IMR-90 (cell line): Measurements from ENCODE around the gene DOCK7. TPM values are rescaled to one million over a fixed set of nuclear protein-coding genes. Genes with fewer than 3 reads are reported as not detected.

Source experiments
- ATAC-seq: fragments of 200-7000 bp; cut with Tn5 transposase; 2 replicates; pipeline ENCODE4 v1.9.1; 2020; ENCODE audit warnings: low read depth, mild to moderate bottlenecking, moderate library complexity
- BruUV-seq: library from RNA; stranded (reverse); fragments of 400-500 nt; replicated peaks from 2 replicates; lab custom pipeline; 2021; lab: Mats Ljungman, UMichigan
- CTCF ChIA-PET: fragments of 300-600 bp; formaldehyde crosslinking; extraction: SDS; loops from one replicate; lab custom pipeline; 2021; ENCODE audit warnings: antibody characterized with exemption; lab: Yijun Ruan, JAX
- POLR2A ChIA-PET: fragments of 300-600 bp; sonication (Branson Sonifier 250); formaldehyde crosslinking; loops from one replicate; lab custom pipeline; 2022; ENCODE audit warnings: antibody characterized with exemption; ENCODE audit not compliant: unreplicated experiment; lab: Charles Lee
- DNase-seq: peaks from one replicate; pipeline ENCODE4 v3.0.0; 2013
- H2AFZ ChIP-seq: replicated peaks from 2 replicates; pipeline ENCODE3; 2013; ENCODE audit warnings: low read length, mild to moderate bottlenecking; ENCODE audit not compliant: poor library complexity
- H2AK5ac ChIP-seq: 2 replicates; pipeline ENCODE4 v1.6.1; 2013; ENCODE audit warnings: low read depth, low read length, inconsistent platforms
- H2AK9ac ChIP-seq: replicated peaks from 2 replicates; pipeline ENCODE3; 2013; ENCODE audit warnings: mild to moderate bottlenecking, low read depth, low read length, moderate library complexity; ENCODE audit not compliant: poor library complexity
- H2BK120ac ChIP-seq: 2 replicates; pipeline ENCODE4 v1.6.1; 2013; ENCODE audit warnings: low read depth, low read length, inconsistent platforms
- H2BK15ac ChIP-seq: 3 replicates; pipeline ENCODE4 v1.6.1; 2013; ENCODE audit warnings: low read depth, low read length, inconsistent platforms
- H2BK20ac ChIP-seq: 2 replicates; pipeline ENCODE4 v1.6.1; 2013; ENCODE audit warnings: low read depth, mild to moderate bottlenecking, inconsistent platforms, low read length, moderate library complexity
- H2BK5ac ChIP-seq: 2 replicates; pipeline ENCODE4 v1.6.1; 2013; ENCODE audit warnings: mild to moderate bottlenecking, low read depth, low read length, inconsistent platforms; ENCODE audit not compliant: poor library complexity, severe bottlenecking
- H3K14ac ChIP-seq: replicated peaks from 2 replicates; pipeline ENCODE4 v1.6.1; 2013; ENCODE audit warnings: low read depth, low read length, inconsistent platforms
- H3K18ac ChIP-seq: 2 replicates; pipeline ENCODE4 v1.6.1; 2013; ENCODE audit warnings: low read depth, low read length, control low read depth
- H3K23ac ChIP-seq: 2 replicates; pipeline ENCODE4 v1.6.1; 2013; ENCODE audit warnings: low read depth, low read length, inconsistent platforms
- H3K27ac ChIP-seq: 2 replicates; pipeline ENCODE4 v1.5.1; 2013; ENCODE audit warnings: mild to moderate bottlenecking, control low read depth, low read length; ENCODE audit not compliant: insufficient read depth
- H3K27me3 ChIP-seq: 2 replicates; pipeline ENCODE4 v1.6.1; 2013; ENCODE audit warnings: low read length; ENCODE audit not compliant: control insufficient read depth, insufficient read depth
- H3K36me3 ChIP-seq: 2 replicates; pipeline ENCODE4 v1.6.1; 2013; ENCODE audit warnings: low read length, mixed read lengths; ENCODE audit not compliant: control insufficient read depth, insufficient read depth
- H3K4ac ChIP-seq: 2 replicates; pipeline ENCODE4 v1.6.1; 2013; ENCODE audit warnings: low read depth, low read length, inconsistent platforms
- H3K4me1 ChIP-seq: 2 replicates; pipeline ENCODE4 v1.6.1; 2013; ENCODE audit warnings: low read length, mixed read lengths; ENCODE audit not compliant: control insufficient read depth, insufficient read depth
- H3K4me2 ChIP-seq: 2 replicates; pipeline ENCODE4 v1.6.1; 2013; ENCODE audit warnings: low read depth, mild to moderate bottlenecking, control low read depth, low read length, moderate library complexity
- H3K4me3 ChIP-seq: 2 replicates; pipeline ENCODE4 v1.5.1; 2013; ENCODE audit warnings: low read depth, mild to moderate bottlenecking, control low read depth, low read length, moderate library complexity; ENCODE audit not compliant: insufficient read depth
- H3K56ac ChIP-seq: 2 replicates; pipeline ENCODE4 v1.6.1; 2013; ENCODE audit warnings: low read length, inconsistent platforms; ENCODE audit not compliant: insufficient read depth; ENCODE audit errors: extremely low read depth
- H3K79me1 ChIP-seq, 2 experiments: 2 replicates each; pipeline ENCODE4 v1.6.1; 2013; ENCODE audit warnings: low read length in 2 of 2, inconsistent platforms in 1 of 2, low read depth in 1 of 2
- H3K9ac ChIP-seq: 2 replicates; pipeline ENCODE4 v1.6.1; 2013; ENCODE audit warnings: low read depth, low read length, control low read depth
- H3K9me1 ChIP-seq: 2 replicates; pipeline ENCODE4 v1.6.1; 2013; ENCODE audit warnings: low read length, inconsistent platforms; ENCODE audit not compliant: insufficient read depth
- H3K9me3 ChIP-seq: 2 replicates; pipeline ENCODE4 v1.6.1; 2013; ENCODE audit warnings: low read length; ENCODE audit not compliant: control insufficient read depth, insufficient read depth
- H4K20me1 ChIP-seq: 2 replicates; pipeline ENCODE4 v1.6.1; 2013; ENCODE audit warnings: low read length, inconsistent platforms; ENCODE audit not compliant: insufficient read depth
- H4K5ac ChIP-seq: 2 replicates; pipeline ENCODE4 v1.6.1; 2013; ENCODE audit warnings: mild to moderate bottlenecking, low read depth, low read length, control low read depth
- H4K8ac ChIP-seq, 2 experiments: 2 replicates each; pipeline ENCODE4 v1.6.1; 2013; ENCODE audit warnings: low read depth in 2 of 2, low read length in 2 of 2, control low read depth in 1 of 2, inconsistent platforms in 1 of 2
- H4K91ac ChIP-seq: 2 replicates; pipeline ENCODE4 v1.6.1; 2013; ENCODE audit warnings: low read depth, low read length, inconsistent platforms; ENCODE audit not compliant: insufficient read depth
- MXI1 ChIP-seq: IDR thresholded peaks from 2 replicates; pipeline ENCODE4 v1.6.1; 2012; ENCODE audit warnings: low read depth, mild to moderate bottlenecking, low read length, moderate library complexity, borderline replicate concordance
- RAD21 ChIP-seq: IDR thresholded peaks from 2 replicates; pipeline ENCODE4 v1.6.1; 2012; ENCODE audit warnings: low read length, improper control_type of control experiment
- RCOR1 ChIP-seq: IDR thresholded peaks from 2 replicates; pipeline ENCODE4 v1.6.1; 2012; ENCODE audit warnings: mild to moderate bottlenecking, low read length, improper control_type of control experiment; ENCODE audit not compliant: insufficient replicate concordance
- WGBS, 2 experiments: methylation state at CpG; one replicate each; pipeline versions ENCODE4 v1.1.5 to v1.1.7; 2013; ENCODE audit warnings: missing lambda C conversion rate in 2 of 2; ENCODE audit not compliant: insufficient read length in 1 of 2; ENCODE audit errors: extremely low coverage in 2 of 2; 5-methylcytosine and 5-hydroxymethylcytosine counted together
- dilution Hi-C: fragments of 300-500 bp; cut with HindIII; formaldehyde crosslinking; loops from one replicate; pipeline ENCODE4 v1.14.3; 2018; ENCODE audit warnings: low sequenced_read_pairs; ENCODE audit not compliant: unreplicated experiment
- in situ Hi-C: fragments of 300-500 bp; cut with MboI; formaldehyde crosslinking; loops from 3 replicates; pipeline ENCODE4 v1.14.3; 2019; ENCODE audit warnings: low sequenced_read_pairs, inconsistent platforms, mixed read lengths
- intact Hi-C: fragments of 100-400 bp; cut with micrococcal nuclease; formaldehyde crosslinking; loops from 2 replicates; pipeline ENCODE4 v1.10.0; 2022
- polyA plus RNA-seq, 3 experiments: library from polyadenylated mRNA; depleted of rRNA; stranded (reverse); fragments of >200 nt; gene quantifications; 2 replicates each; pipeline ENCODE4 v1.2.3, GENCODE V29; 2012; ENCODE audit warnings: low replicate concordance in 1 of 3
- total RNA-seq: library from RNA; depleted of rRNA; stranded (reverse); fragments of >200 nt; gene quantifications from 2 replicates; pipeline ENCODE4 v1.2.3, GENCODE V29; 2012
- TF ChIP-seq, protein P1 (sequence below): conservative IDR thresholded peaks from 2 replicates; pipeline ENCODE4 v1.5.1; 2012; ENCODE audit warnings: mild to moderate bottlenecking, low read depth, low read length, improper control_type of control experiment

Gene DOCK7
- total and polyA plus RNA-seq, 2 of the 4 experiments (the other 2 are of a cell fraction): 38.0 to 97.7 TPM

DNA sequence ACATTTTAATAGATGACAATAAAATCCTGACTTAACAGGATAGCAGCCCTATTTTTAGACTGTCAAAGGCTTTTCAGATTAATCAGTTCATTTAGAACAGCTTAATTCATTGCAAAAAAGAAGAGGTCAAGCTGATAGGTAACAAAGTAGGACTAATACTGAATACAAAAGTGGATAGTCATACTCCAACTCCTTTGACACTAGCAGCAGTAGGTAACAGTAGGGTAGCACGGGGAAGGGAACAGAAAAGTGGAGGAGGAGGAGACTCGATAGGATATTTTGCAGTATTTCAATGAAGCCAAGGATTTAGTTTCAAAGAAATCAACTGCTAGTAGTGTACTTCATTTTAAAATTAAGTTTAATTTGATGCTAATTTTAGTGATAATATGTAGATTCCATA lies 200.2 kb downstream of the DOCK7 start:
- no peak overlapping the region for H4K91ac ChIP-seq
- no TSS peak for BruUV-seq
- H3K4me1 ChIP-seq: no peaks in the 10 kb centered on the region
- H2BK20ac ChIP-seq: no peak overlapping the region
- H3K56ac ChIP-seq: no peak overlapping the region
- peaks cover 0 to 3% of the 10 kb centered on the region in 2 experiments; a peak in 3 of 4 replicates for H3K79me1 ChIP-seq
- no peaks in the 10 kb centered on the region for H4K20me1 ChIP-seq
- ATAC-seq (no peak), DNase-seq (no peak)
- no peak overlapping the region for H3K4me2 ChIP-seq
- no peak overlapping the region for H3K4me3 ChIP-seq
- H2AK5ac ChIP-seq: no peak overlapping the region
- CTCF ChIA-PET: no interaction called here
- no peaks in the 10 kb centered on the region for H3K9me1 ChIP-seq
- dilution Hi-C loops (no loop called here), intact Hi-C loops (no loop called here), in situ Hi-C loops (no loop called here)
- TF ChIP-seq RAD21 (no peak), RCOR1 (no peak), MXI1 (no peak)
- TF ChIP-seq, protein P1, sequence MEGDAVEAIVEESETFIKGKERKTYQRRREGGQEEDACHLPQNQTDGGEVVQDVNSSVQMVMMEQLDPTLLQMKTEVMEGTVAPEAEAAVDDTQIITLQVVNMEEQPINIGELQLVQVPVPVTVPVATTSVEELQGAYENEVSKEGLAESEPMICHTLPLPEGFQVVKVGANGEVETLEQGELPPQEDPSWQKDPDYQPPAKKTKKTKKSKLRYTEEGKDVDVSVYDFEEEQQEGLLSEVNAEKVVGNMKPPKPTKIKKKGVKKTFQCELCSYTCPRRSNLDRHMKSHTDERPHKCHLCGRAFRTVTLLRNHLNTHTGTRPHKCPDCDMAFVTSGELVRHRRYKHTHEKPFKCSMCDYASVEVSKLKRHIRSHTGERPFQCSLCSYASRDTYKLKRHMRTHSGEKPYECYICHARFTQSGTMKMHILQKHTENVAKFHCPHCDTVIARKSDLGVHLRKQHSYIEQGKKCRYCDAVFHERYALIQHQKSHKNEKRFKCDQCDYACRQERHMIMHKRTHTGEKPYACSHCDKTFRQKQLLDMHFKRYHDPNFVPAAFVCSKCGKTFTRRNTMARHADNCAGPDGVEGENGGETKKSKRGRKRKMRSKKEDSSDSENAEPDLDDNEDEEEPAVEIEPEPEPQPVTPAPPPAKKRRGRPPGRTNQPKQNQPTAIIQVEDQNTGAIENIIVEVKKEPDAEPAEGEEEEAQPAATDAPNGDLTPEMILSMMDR: no peak
- H2BK120ac ChIP-seq: no peak overlapping the region
- no peaks in the 10 kb centered on the region for H3K9me3 ChIP-seq
- POLR2A ChIA-PET: no interaction called here
- H3K18ac ChIP-seq: no peak overlapping the region
- no peak overlapping the region for H4K5ac ChIP-seq
- WGBS, 2 experiments: no CpG with 5 or more reads among the region's 2 CpGs
- H2AK9ac ChIP-seq: no peak overlapping the region
- no peaks in the 10 kb centered on the region for H3K27me3 ChIP-seq
- H2BK15ac ChIP-seq: no peak overlapping the region
- H3K14ac ChIP-seq: no peak overlapping the region
- no peak overlapping the region for H3K27ac ChIP-seq
- no peak overlapping the region for H3K23ac ChIP-seq
- peaks cover 17% of the 10 kb centered on the region for H3K36me3 ChIP-seq
- H3K4ac ChIP-seq: no peak overlapping the region
- no peak overlapping the region for H2AFZ ChIP-seq
- H4K8ac ChIP-seq: no peak overlapping the region
- no peak overlapping the region for H3K9ac ChIP-seq
- H2BK5ac ChIP-seq: no peak overlapping the region
